Hematopoietic multipotent progenitor cell treated with erythropoietin and hydrocortisone succinate and interleukin-3 and kit ligand, for 6 days (in vitro differentiated cells): Measurements from ENCODE around the gene VPS37D.
"Not testable (repeated sequence)": the region's sequence is repeated elsewhere in the genome, so short reads cannot be mapped to it uniquely, and the experiment has no call there.

ENCODE experiments used
- DNase-seq: peaks from one replicate; pipeline ENCODE4 v3.0.0-alpha.2; 2015

VPS37D gene

GRCh38 chr7:73646785-73647724 is 20.6 kb upstream of the VPS37D start:
- DNase-seq: no peak

DNA sequence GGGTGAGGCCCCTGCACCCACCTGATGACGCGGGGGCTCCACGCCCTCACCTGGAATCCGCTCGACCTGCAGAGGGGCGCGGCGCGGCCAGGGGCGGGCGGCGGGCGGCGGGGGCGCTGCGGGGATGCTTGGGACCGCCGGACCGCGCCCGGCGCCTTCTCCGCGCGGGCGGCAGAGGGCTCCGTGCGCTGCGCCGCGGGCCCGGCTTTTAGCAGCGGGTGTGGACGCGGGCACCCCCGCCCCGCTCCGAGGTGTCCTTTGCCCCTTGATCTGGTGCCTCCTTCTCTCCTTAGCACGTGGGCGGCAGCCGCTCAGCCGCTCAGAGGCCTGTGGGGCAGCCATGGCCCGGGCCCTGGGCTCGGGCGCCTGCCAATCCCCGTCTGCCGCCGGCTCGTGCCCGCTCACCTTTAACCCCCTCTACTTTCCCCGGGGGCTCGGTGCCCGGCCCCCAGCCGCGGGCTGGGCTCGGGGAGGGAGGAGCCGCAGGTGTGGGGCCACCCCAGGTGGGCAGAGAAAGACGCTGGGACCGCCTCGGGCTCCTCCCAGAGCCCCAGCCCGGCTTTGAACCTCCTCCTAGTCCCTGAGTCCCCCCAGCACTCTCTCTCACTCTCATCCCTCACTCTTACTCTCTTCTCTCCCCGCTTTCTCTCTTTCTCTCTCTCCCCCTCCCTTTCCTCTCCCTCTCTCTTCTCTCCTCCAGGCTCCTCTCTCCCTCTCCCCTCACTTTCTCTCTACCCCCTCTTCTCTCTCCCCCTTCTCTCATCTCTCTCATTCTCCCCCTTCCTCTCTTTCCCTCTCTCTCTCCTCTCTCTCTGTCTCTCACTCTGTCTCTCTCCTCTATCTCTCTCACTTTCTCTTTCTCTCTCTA is 19.7 kb upstream of the VPS37D start:
- DNase-seq: peak; percentile 42

DNA sequence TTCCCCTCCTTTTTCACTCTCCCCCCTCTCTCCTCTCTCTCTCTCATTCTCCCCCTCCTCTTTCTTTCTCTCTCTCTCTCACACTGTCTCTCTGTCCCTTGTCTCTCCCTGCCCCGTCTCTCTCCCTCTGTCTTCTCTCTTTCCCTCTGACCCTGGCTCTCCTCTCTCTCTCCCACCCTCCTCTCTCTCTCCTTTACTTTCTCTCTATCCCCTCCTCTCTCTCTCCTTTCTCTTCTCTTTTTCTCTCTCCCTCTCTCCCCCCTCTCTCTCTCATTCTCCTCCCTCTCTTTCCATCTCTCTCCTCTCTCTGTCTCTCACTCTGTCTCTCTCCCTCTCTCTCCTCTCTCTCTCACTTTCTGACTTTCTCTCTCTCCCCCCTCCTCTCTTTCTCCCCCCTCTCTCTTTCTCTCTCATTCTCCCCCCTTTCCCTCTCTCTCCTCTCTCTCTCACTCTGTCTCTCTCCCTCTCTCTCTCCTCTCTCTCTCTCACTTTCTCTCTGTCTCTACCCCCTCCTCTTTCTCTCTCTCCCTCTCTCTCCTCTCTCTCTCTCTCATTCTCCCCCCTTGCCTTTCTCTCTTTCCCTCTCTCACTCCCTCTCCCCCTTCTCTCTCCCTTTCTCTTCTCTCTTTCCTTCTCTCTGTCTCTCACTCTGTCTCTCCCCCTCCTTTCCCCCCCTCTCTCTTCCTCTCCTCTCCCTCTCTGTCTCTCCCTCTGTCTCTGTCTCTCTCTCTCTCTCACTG is 18.9 kb upstream of the VPS37D start:
- no peak for DNase-seq

DNA sequence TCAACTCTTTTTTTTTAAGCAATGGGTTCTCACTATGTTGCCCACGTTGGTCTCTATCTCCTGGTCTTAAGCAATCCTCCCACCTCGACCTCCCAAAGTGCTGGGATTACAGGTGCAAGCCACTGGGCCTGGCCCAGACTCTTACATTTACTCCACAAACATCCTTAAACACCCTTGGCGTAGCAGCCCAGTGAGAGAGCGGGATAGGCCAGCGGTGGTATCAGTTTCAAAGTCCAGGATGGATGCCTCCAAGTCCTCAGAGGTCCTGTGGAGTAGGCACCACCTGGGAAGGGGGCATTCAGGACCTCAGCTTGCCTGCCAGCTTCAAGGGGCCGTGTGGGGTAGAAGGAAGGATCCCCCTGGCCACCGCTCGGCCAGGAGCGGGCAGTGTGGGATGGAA is 18.1 kb upstream of the VPS37D start:
- no peak for DNase-seq

DNA sequence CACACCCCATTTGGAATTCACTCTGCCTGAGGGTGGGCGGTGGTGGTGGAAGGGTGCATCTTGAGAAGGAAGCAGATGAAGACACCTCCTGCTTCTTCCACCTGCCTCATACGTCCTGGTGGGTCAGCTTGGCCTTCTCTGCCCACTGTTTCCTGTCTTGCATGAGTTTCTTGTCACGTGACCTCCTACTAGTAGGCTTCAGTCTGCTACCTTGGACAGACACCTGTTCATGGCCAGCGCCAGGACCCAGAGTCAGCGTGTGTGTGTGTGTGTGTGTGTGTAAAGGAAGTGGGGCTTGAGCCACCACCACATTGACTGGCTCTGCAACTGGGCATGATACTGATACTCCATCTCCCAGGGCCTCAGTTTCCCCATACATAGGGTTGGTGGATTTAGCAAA is 17.1 kb upstream of the VPS37D start:
- no peak for DNase-seq

- no peak for DNase-seq
Measured at GRCh38 chr7:73652541-73652949, 15.1 kb upstream of the VPS37D start.

- DNase-seq: not testable (repeated sequence)
Measured at GRCh38 chr7:73655309-73655708, 12.3 kb upstream of the VPS37D start.

GRCh38 chr7:73659983-73660382 is 7.6 kb upstream of the VPS37D start:
- no peak for DNase-seq

DNA sequence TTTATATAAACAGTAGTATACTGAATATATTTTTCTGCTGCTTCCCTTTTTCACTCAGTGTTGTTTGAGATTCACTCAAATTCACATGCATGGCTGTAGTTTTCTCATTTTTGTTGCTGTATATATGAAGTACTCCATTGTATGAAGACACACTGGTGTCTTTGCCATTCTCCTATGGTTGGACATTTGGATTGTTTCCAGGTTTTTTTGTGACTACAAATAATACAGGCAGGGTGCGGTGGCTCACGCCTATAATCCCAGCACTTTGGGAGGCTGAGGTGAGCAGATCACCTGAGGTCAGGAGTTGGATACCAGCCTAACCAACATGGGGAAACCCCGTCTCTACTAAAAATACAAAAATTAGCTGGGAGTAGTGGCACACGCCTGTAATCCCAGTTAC is 7.0 kb upstream of the VPS37D start:
- not testable (repeated sequence) for DNase-seq

DNA sequence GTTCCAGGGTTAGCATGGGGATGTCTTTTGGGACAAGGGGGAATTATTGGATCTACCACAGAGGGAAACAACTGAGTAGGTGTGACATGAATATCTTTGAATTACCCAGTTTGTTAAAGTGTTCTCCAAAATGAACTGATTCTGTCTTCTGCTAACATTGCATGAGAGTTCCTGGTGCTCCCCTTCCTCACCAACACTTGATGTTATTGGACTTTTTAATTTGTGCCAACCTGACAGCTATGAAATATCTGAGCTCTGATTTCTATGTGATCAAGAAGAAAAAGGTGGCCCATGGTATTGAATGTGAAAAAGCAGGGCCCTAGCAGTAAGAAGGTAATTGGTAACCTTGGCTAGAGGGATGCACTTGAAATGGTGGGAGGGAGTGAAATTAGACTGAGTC is 4.6 kb upstream of the VPS37D start:
- DNase-seq: no peak

GRCh38 chr7:73668103-73668885 is 663 bp downstream of the VPS37D start:
- DNase-seq: no peak

- DNase-seq: no peak
Measured at GRCh38 chr7:73668886-73669230, 1.2 kb downstream of the VPS37D start.

- no peak for DNase-seq
Measured at GRCh38 chr7:73669288-73669701, 1.7 kb downstream of the VPS37D start.

DNA sequence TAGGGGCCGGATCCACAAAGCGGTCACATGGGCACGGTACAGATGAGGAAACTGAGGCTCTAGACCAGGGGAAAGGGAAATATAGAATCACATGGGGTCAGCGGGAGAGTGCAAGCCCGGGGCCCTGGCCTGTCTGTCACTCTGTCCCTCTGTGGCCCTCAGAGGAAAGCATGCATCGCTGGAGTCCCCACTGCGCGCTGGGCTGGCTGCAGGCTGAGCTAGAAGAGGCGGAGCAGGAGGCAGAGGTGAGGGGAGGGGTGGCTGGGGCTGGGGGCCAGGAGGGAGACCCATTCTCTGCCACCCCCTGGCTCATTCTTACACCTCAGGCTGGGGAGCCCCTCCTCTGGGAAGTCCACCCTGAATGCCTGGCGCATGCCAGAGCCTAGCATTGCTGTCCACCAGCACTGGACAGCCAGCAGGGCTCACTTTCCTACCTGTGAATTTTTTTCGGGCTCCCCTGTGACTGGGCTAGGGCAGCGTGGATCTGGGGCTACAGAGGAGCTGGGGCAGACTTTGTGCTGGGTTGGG is 2.3 kb downstream of the VPS37D start:
- DNase-seq: no peak

GRCh38 chr7:73671322-73671661 is 3.7 kb downstream of the VPS37D start:
- no peak for DNase-seq

DNA sequence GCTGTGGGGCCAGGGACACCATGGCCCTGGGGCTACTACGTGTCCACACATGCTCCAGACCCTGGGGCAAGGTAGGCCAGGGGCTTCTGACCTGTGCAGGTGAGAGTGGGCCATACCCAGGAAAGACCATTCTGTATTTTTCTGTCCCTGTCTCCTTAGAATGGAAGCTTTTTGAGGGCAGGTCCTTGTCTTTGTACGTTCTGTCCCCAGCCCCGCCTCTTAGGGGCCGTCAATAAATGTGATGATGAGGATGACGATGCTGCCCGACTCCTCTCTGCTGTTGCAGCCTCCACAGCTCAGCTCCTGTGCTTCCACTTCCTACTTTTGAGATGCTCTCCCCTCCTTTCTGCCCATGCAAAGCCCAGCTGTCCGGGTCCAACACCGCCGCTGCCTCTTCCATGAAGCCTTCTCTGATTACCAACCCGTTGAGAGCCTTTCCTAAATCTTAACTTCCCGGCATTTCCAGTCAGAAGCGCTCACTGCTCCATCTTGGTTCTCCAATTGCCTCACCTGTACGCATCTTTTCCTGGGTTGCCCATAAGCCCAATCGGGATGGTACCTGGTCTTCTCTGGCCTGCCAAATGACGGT is 4.3 kb downstream of the VPS37D start:
- no peak for DNase-seq

DNA sequence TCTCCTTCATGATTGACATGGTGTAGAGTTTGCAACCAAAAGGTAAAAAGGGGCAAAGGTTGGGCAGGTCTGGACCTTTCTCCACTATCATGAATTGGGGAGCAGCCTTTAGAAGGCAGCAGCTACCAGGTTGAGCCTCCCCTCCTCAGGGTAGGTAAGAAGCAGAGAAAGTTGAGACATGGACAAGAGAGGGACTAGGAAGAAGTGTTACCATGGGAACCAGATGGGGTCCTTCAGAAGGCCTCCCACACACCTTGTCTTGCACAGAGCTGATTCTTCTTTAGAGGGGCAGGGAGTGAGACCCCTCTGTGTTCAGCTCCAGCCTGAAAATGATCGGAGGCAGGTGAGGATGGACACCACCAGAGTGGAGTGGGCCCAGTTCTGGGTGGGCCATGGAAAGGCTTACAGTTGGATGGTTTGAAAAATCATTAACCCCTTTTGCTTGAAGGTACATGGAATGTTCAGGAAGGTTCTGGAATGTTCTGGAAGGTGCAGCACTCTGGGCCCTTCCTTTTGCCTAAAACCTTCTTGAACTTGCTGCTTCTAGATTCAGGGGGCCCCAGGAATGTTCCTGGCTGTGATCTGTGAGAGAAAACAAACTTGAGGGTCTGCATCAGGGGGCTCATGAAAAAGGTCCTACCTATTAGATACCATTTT is 7.0 kb downstream of the VPS37D start:
- no peak for DNase-seq

DNA sequence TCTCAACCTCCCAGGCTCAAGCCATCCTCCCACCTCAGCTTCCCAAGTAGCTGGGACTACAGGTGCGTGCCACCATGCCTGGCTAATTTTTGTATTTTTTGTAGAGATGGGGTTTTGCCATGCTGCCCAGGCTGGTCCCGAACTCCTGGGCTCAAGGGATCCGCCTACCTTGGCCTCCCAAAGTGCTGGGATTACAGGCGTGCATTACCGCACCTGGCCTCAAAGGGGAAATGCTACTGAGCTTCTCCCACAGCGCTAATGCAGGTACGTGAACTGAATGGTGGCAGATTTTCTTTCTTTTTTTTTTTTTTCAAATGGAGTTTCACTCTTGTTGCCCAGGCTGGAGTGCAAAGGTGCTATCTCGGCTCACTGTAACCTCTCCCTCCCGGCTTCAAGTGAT is 8.4 kb downstream of the VPS37D start:
- DNase-seq: not testable (repeated sequence)

- DNase-seq: peak; percentile 40
Measured at GRCh38 chr7:73678862-73679261, 11.2 kb downstream of the VPS37D start.

DNA sequence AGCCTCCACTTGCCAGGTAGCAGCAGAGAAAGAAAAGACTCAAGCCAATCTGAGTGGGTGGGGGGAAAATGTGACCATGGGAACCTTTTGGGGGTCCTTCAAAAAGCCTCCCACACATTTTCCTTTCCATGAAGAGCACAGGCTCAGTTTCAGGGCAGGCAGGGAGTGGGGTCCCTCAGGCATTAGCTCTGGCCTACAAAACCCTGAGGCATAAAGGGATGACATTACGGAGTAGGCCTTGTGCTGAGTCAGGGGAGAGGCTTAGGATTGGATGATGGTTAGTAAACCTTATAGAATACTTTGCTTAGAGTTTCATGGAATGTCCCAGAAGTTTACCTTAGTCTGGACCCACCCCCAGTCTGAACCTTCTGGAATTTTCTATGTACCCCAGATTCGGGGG is 12.1 kb downstream of the VPS37D start:
- DNase-seq: no peak

GRCh38 chr7:73680501-73680900 is 12.9 kb downstream of the VPS37D start:
- DNase-seq: no peak
